Measurements from ENCODE around the gene EPB41L1.
"Not testable (repeated sequence)": the region's sequence is repeated elsewhere in the genome, so short reads cannot be mapped to it uniquely, and the experiment has no call there.

Gene EPB41L1

DNA sequence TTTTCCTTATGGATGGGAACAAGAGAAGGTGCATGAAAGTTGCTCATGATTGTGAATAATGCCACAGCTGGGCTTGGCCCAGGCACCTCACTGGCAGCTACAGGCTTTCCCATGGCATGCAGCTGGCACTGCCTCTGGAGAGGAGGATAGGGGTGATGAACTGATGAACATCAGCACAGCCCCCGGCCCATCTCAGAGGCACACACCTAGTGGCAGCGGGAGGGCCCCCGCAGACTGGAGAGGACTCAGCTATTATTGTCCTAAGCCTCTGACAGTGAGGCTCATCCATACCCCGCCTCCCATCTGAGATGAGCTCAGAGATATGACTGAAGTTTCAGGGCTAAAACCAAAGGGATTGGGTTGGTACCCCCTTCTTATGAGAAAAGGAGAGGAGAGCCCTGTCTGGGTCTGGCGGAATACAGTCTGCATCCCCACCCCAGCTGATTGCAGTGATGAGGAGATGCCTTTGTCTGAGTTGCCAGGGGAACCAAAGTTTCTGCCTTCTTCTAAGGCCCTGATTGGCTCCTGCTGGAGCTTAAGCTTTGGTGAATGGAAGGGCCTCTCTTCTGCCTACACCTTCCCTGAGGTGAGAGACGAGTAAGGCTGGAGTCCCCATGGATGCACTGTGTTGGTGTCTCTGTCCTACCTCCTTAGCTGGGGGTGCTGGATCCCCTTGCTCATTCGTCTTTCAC is 27.6 kb upstream of the EPB41L1 start:
- no peak for DNase-seq (ENCODE audit: low read depth in 2 of 2)

DNA sequence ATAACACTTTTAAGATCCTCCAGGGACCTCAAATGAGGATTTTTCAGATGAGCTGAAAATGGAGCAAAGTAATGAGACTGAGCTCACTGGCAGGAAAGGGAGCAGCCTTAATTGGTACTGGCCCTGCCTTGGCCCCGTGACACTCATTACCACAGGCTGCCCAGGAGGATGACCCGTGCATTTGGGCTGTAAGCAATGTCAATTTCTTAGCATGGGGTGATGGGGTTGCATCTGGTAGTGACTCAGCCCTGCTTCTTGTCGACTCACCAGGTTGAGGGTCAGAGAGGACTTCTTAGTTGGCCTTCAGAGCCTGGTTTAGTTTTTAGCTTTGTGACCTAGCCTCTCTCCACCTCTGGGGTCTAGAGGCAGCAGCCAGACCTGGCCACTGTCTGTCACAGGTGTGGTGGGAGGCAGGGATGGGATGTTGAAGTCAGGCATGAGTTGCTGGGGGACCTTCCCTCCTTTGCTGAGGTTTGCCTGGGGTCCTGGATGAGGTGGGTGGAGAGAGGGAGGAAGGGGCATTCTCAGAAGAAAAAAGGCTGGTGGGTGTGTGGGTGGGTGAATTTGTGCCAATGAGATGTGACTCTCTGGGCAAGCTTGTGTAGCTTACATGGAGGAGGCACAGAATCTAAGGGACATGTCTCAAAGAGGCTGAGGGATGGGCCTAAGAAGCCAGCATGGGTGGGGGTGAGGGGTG is 25.9 kb upstream of the EPB41L1 start:
- no peak for DNase-seq (ENCODE audit: low read depth in 2 of 2)

DNA sequence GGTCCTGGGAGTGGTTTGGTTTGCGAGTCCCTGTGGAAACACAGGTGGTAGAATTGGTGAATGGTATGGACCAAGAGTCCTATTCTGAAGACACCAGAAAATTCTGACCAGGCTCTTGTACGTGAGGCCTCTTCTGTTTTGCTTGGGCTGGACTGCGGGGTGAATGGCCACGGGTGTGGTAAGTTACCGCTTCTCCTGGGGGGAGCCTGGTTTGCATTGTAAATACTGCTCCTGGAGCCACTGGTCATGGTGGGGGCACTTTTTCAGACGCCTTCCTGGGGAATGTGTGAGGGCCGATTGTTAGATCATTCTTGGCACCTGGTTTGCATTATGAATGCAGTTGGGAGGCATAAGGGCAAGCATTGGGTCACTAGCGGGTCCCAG is 25.4 kb upstream of the EPB41L1 start:
- DNase-seq (ENCODE audit: low read depth in 2 of 2): no peak

DNA sequence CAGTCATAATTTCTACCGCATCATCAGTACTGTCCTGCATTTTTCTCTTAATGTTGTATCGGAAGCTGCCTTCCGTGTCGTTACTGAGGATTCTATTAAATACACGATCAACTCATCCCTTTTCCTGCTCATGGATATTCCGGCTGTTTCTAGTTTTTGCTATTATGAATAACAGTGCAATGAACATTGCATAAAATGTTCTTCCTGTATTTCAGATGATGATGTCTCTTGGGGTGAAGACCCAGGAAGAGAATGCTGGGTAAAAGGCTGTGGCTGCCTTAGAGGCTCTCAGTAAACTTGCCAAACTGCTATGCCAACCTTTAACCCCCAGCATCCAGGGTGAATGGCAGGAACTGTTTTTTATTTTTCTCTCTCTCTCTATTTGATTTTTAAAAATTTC is 24.1 kb upstream of the EPB41L1 start:
- DNase-seq (ENCODE audit: low read depth in 2 of 2): no peak

DNA sequence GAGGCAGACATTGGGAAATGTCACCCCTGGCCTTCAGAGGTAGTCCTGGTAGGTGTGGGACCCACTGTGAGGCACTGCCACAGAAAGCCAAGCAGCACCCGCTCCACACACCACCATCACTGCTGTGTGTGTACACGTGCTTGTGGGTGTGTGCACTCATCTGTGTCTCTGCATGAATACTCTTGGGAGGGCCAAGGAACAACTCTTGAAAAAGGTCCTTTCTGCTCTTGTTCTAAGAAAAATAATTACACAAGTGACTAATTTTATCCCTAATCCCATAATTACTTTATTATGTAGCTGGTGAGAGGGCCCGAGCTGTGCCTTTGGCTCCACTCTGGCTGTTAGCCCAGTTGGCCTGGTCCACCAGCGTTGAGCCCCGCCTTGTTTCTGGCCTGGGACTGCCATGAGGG is 21.7 kb upstream of the EPB41L1 start:
- DNase-seq (ENCODE audit: low read depth in 2 of 2): no peak

DNA sequence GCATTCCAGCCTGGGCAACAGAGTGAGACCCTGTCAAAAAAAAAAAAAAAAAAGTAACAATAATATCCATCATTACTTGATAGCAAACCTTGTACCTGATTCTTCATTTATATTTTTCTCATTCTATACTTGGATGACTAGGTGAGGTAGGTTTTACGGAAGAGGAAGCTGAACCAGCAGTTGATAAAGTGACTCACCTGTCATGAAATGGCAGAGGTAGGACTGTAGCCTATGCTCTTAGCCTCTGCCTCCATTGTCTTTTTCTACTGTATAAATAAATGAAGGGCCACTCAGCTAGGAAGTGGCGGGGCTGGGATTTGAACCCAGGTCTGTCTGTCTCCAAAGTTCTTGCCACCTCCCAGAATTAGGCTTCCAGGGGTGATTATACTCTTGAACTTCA is 20.7 kb upstream of the EPB41L1 start:
- no peak for DNase-seq (ENCODE audit: low read depth in 2 of 2)

DNA sequence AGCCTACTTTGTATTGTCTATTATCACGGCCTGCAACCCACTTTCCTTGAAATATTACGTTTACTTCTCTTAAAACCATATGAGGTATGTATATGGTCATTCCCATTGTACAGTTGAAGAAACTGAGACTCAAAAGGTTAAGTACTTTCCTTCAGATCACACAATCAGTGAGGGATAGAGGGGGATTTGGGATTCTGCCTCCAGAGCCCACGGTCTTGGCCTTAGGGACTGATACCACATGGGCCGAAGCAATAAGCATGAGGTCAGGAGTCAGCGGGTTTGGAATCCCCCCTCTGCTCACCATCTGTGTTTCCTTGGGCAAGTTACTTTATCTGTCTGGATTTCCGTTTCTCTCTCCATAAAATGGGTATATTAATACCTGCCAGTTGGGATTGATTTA is 19.4 kb upstream of the EPB41L1 start:
- DNase-seq (ENCODE audit: low read depth in 2 of 2): no peak

DNA sequence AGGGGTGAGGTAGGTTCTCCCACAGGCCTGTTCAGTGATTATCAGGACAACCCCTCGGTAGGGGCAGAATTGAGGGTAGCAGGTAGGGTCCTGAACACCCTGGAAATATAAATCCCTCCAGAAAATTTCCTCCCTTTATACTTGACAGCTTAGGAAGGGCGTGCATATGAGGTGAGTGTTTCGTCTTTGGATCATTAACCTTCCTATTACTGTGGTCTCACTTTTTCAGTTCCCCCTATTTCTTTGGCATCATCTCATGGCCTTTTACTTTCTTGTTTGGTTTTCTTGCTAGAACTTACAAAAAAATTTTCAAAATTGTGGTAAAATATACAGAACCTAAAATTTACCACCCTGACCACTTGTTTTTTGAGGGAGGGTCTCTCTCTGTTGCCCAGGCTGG is 18.7 kb upstream of the EPB41L1 start:
- DNase-seq (ENCODE audit: low read depth in 2 of 2): no peak

DNA sequence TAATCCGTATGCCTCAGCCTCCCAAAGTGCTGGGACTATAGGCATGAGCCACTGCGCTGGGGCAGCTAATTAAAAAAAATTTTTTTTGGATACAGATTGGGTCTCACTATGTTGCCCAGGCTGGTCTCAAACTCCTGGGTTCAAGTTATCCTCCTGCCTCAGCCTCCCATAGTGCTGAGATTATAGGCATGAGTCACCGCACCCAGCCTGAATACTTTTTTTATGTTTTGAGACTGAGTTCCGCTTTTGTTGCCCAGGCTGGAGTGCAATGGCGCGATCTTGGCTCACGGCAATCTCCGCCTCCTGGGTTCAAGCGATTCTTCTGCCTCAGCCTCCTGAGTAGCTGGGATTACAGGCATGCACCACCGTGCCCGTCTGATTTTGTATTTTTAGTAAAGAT is 17.2 kb upstream of the EPB41L1 start:
- DNase-seq (ENCODE audit: low read depth in 2 of 2): not testable (repeated sequence)

DNA sequence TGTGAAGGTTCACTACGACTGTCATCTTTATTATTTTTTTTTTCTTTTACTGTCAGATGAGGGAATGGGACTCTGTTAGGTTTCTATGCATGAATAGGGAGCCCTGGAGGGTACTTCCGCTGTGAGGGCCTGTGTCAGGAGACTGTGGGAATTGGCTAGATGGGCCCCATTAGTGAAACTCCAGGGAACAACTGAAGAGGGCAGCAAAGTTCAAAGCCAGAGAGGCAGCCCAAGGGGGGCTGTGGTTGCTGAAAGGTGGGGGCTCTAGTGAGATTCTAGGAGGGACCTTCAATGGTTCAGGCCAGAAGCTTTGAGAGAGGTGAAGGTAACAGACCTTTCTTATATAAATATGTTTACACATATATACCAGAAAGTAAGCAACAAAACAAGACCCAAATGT is 13.2 kb upstream of the EPB41L1 start:
- no peak for DNase-seq (ENCODE audit: low read depth in 2 of 2)

DNA sequence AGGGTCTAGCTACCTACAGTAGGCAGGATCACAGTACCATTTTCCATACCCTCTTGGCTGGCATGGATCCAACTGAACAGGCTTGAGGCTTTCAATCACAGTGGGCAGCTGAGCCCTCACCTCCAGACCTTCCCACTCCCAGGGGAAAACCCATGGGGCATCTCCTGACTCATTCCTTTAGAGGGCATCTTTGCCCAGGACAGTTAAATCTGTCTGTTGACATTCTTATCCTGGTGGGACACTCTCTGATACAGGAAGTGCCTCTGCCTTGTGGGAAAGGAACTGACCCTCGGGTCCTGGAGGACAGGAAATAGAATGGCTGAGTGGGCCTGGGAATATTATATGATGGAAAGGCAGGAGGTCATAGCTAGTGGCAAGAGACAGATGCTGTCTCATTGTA is 10.2 kb upstream of the EPB41L1 start:
- DNase-seq (ENCODE audit: low read depth in 2 of 2): no peak

DNA sequence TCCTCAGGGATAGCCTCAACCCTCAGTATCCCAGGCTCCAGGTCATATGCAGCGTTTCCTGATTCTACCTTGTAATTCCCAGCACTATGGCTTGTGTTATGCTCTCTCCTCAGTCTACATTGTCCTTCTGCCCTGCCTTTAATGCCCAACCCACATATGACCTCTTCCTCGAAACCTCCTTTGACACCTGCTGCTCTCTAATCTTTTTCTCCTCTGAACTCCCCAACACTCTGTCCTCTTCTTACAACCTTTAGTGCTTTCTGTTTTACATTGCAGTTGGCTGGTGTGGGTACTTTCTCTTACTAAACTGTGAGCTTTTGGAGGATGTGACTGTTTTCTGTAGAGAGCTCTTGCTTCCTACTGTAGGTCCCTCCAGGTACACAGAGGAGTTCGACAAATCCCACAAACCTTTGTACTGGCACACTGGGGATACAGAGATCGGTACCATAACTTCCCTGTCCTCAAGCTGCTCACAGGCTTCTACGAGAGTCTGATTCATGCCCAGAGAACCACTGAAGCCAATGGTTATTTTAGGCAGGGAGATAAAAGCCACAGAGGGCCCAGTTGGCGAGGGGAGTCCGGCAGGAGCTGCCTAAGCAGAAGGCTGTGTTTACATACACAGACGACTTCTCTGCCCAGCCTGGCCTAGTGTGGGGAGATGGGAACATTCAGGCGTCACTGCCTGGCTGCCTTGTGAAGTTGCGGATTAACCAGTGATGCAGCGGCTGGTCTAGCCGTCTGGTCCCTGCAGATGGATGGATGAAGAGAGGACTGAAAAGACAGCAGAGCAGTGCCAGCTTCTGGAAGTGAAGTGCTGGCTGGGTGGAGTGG is 8.4 kb upstream of the EPB41L1 start:
- no peak for DNase-seq (ENCODE audit: low read depth in 2 of 2)

DNA sequence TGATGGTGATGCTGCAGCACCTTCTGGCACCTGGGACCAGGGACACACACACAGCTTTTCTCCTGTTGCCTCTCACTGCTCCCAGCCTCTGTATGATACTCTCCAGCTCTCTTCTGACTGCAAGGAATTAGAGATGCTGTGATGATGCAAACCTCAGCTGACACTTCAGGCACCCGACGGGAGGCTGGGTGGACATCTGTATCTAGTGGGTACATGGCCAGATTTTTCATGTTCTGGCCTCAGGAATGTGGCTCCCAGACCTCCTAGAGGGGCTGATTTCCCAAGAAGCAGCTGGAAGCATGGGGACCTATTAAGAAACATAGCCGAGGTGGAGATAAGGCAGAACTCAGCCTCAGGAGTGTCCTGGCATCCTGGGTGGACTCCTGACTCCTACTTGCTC is 6.8 kb upstream of the EPB41L1 start:
- no peak for DNase-seq (ENCODE audit: low read depth in 2 of 2)

DNA sequence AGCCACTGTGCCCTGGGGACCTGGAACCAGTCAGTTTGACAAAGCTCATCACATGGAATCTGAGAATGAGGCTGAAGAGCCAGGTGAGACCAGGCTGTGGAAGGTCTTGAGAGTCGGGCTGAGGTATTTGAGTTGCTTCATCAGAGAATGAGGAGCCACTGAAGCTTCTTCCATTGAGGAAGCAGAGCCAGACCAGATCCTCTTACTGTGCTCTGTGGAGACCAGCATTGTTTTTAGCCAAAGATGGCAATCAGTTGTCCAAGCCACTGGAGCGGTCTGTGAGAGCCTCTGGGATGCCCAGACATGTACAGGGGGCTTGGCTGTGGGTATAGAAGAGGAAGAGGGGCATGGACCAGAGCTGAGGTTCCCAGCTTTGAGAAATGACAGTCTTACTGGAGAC is 6.1 kb upstream of the EPB41L1 start:
- DNase-seq (ENCODE audit: low read depth in 2 of 2): no peak

DNA sequence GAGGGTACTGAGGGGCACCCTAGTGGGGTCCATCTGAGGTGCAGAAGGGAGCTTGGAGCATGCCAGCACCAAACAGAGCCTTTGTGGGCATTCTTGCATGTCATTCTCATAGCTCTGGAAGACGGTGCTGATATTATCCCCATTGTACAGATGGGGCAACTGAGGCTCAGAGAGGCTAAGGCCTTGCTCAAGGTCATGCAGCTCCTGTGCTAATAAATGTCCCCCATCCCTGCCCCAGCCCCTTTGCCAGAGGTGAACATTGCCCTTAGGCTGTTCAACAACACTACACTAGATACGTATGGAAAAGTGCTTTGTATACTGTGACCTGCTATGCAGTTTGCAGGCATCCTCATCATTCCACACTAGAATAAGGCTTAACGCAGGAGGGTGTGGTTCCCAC is 5.5 kb upstream of the EPB41L1 start:
- no peak for DNase-seq (ENCODE audit: low read depth in 2 of 2)

DNA sequence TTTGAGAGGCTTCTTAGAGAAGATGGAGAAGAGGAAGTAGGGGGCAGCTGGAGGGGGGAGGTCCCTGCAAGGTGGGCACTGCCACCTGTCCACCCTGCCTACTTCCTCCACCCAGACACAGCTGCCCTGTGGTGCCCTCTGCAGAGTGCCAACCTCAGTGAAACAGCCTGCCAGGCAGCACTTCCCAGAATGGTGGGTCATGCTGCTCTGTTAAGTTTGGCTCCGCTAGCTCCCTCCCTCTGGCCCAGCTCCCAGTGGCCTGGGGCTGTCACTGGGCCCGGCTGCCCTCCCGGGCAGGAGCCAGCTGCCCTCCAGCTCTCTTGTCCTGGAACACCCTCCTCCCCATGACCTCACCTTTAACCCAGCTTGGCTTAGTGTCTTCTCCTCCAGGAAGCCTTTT is 5.1 kb upstream of the EPB41L1 start:
- no peak for DNase-seq (ENCODE audit: low read depth in 2 of 2)

DNA sequence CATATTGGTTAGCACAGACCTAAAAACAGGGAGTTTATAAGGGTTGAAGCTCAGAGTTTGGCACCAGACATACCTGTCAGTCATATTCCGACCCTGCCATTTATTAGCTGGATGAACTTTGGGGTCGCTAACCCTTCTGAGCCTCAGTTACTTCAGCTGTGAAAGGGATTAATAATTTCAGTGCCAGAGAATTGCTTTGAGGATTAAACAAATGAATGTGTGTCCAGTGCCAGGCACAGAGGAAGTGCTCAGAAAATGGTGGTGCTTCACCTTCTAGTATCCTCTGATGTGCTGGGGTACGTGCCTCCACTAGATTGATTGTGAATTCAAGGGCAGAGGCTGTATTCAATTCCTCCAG is 4.1 kb upstream of the EPB41L1 start:
- DNase-seq (ENCODE audit: low read depth in 2 of 2): no peak

DNA sequence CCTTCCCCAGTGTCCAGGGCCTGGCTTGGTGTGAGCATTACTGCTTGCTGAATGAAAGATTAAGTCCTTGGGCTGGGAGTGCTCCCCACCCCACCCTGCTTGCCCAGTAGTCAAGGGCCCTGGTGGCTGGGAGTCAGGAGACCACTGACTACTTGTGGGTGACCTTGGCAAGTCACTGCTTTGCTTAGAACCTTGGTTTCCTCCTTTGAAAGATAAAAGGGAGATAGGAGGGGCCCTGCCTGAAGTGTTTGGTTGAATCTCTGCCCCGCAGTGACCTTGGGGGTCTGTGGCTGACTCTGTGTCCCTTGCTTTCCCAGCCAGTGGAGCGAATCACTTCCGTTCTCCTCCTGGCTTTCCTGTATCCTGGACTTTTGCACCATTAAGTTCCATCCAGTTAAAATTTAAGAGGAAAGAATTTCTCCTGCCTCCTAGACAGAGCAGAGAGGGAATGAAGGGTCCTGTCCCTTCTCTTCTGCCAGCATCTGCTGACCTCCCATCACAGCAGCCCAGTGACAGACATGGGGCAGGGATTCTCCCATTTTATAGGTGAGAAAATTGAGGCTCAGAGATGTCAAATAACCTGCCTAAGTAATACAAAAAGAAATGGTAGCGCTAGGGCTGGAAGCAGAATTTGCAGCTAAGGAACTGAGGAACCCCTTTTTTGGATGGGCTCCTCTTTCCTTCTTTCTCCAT is 3.5 kb upstream of the EPB41L1 start:
- no peak for DNase-seq (ENCODE audit: low read depth in 2 of 2)

DNA sequence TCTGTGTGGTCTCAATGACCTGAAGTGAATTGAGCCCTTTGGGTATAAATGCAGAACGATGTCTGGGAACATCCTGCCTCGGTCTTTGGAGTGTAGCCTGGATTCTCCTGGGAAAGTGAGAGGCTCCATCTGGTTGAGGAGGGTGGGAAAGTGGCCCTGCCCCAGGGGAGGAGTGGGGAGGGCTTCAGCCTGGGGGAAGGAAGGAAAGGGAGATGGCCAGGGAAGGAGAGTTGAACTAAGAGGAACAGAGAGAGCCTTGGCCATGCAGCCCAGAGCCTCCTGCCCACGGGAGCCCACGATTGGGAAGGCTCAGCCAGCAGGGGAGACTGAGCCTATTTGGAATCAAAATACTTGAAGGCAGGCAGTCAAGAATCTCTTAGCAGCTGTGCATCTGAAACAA is 2.3 kb upstream of the EPB41L1 start:
- no peak for DNase-seq (ENCODE audit: low read depth in 2 of 2)

DNA sequence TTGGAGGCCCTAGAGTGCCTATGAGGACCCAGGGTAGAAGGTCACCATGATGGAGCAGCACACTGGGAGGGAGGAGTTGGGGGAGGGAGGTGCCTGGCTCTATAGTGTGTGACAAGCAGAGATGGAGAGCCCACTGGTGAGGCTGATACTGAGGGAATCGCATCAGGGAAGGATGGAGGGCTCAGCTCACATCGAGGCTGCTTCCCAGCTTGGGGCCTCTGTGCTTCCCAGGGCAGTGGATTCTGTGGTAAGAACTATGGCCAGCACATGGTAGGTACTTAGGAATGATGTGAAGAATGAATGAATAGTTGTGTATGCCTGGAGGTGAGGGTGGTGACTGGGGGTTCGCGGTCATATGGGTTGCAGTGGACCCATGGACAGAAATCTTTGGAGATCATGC is 1.3 kb upstream of the EPB41L1 start:
- no peak for DNase-seq (ENCODE audit: low read depth in 2 of 2)

DNA sequence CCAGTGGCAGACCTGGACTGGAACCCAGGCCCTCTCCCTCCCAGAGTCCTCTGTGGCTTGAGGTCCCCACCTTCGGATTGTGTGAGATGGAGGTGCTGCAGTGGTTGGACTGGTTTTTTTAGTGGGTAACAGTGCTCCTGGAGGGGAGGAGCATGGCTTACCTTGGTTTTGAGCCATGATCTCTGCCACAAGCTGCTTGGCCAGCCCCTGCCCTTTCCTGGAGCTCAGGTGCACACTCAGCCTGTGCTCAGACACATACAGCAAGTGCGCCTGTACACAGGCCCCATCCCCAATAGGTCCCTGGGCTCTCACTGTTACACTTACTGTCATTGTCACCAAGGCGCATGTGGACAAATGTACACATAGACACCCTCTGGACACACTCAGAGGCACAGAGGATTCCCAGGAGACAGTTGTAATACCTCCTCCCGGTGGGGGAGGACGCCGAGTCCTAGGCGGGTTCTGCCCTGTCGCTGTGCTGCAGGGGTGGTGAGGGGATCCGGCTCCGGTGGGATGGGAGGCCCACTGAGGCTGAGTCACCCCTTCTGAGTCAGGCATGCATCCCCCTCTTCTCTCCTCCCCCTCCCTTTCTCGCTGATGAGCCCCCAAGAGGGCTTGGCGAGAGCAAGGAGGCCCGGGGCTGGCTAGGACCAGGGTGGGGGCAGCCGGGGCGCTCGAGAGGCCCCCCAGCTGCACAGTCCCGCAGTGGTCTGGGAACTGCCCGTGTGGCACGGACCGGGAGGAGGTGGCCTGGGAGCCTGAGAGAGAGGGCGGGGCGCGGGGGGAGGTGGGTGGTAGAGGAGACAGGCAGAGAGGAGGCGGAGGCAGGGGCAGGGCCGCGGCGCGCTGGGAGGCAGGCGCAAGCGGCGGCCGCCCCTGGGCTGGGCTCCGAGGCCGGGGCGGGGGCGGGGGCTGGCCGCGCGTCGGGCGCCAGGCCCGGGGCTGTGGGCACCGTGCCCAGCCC is 522 bp upstream of the EPB41L1 start:
- no peak for DNase-seq (ENCODE audit: low read depth in 2 of 2)
